Measurements from ENCODE around the gene IFIT3.

- TF ChIP-seq CTCF (IDR thresholded peaks at IDR 0.05) (no peak), ZFX (IDR thresholded peaks at IDR 0.05; ENCODE audit: borderline replicate concordance) (no peak)
Observed at GRCh38 chr10:89330537-89331212, 2.9 kb downstream of the IFIT3 start.

All from 22Rv1 (cell line).